H1 (cell line): ENCODE results near the gene RFT1.

ENCODE experiments used
- CTCF ChIP-seq, 3 experiments: IDR thresholded peaks; 1 replicate in 2 of 3; 2 replicates in 1 of 3; pipeline versions ENCODE4 v1.5.1 to v1.6.1; 2011; ENCODE audit warnings: low read length in 3 of 3, mild to moderate bottlenecking in 3 of 3, inconsistent platforms in 2 of 3, low read depth in 1 of 3, moderate library complexity in 1 of 3; ENCODE audit not compliant: insufficient read depth in 1 of 3; ENCODE audit errors: control extremely low read depth in 1 of 3
- SP2 ChIP-seq: IDR thresholded peaks from 2 replicates; pipeline ENCODE4 v1.6.1; 2012; ENCODE audit warnings: mild to moderate bottlenecking, low read length, inconsistent platforms
- TEAD4 ChIP-seq: IDR thresholded peaks from 2 replicates; pipeline ENCODE4 v1.6.1; 2012; ENCODE audit warnings: low read depth, low read length, inconsistent platforms, mixed read lengths

- TF ChIP-seq CTCF (IDR thresholded peaks at IDR 0.05; ENCODE audit: control extremely low read depth in 1 of 3, insufficient read depth in 1 of 3, low read depth in 1 of 3, low read length in 3 of 3) (no peak), SP2 (no peak), TEAD4 (no peak)
Observed at GRCh38 chr3:53081318-53081717, 48.9 kb downstream of the RFT1 start.
